H1 (cell line): ENCODE data around the gene DNAJB5. TPM values are rescaled to one million over a fixed set of nuclear protein-coding genes. Genes with fewer than 3 reads are reported as not detected.

ENCODE experiments used
- CHD7 ChIP-seq: fragments of 300-600 bp; sonication (generic); IDR thresholded peaks from 2 replicates; pipeline ENCODE4 v1.7.1; 2012; ENCODE audit warnings: low read length, moderate library complexity, mild to moderate bottlenecking, inconsistent platforms; ENCODE audit not compliant: insufficient replicate concordance
- GABPA ChIP-seq: IDR thresholded peaks from 2 replicates; pipeline ENCODE4 v1.6.1; 2011; ENCODE audit warnings: mild to moderate bottlenecking, low read length, moderate library complexity, borderline replicate concordance; ENCODE audit not compliant: insufficient read depth
- polyA plus RNA-seq, 7 experiments: library from polyadenylated mRNA; depleted of rRNA in 3 of 7; stranded (reverse) in 5 of 7; unstranded in 2 of 7; fragments of >200 nt in 5 of 7; fragments of 200-250 nt in 2 of 7; gene quantifications; 1 replicate in 5 of 7; 2 replicates in 1 of 7; 4 replicates in 1 of 7; pipeline versions ENCODE4 v1.2.1 to v1.2.3, GENCODE V29; 2011 to 2013; ENCODE audit warnings: missing spikeins in 2 of 7, mixed read lengths in 2 of 7
- total RNA-seq: library from RNA; stranded (reverse); fragmentation: NEBNext Ultra II Directional; extraction: Animal tissue kit (Norgen Biotek cat#: 25700); gene quantifications from 2 replicates; pipeline ENCODE4 v1.2.1, GENCODE V29; 2021

The DNAJB5 gene
- total and polyA plus RNA-seq, 2 of the 8 experiments (the other 6 are each of a cell fraction or from before 2014, with no cell fraction given) = 25.0 to 34.1 TPM

- no peak for TF ChIP-seq CHD7
- no peak for TF ChIP-seq GABPA
Measured at GRCh38 chr9:34961574-34962490, 27.7 kb upstream of the DNAJB5 start (continued).
